ENCODE measurements around the gene B4GALT5.
"Not testable (repeated sequence)": the region's sequence is repeated elsewhere in the genome, so short reads cannot be mapped to it uniquely, and the experiment has no call there.

The B4GALT5 gene

DNA sequence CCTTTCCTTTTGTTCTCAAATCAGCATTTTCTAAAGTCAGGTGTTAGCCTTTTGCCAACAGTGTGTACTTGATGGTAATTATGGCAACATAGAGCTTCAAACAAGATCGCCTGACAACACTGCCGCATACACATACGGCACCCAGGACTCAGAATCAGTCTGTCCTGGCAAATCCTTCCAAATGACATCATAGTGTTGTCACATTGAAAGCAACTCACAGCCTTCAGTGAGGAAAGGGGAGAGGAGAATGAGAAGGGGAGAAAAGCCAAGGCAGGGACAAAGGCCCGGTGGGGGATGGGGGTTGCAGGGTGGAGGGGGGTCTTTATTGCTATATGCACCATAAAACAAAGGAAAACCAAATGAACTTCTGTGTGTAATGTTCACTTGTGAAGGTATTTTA lies 80.0 kb downstream of the B4GALT5 start:
- TF ChIP-seq, protein P1, sequence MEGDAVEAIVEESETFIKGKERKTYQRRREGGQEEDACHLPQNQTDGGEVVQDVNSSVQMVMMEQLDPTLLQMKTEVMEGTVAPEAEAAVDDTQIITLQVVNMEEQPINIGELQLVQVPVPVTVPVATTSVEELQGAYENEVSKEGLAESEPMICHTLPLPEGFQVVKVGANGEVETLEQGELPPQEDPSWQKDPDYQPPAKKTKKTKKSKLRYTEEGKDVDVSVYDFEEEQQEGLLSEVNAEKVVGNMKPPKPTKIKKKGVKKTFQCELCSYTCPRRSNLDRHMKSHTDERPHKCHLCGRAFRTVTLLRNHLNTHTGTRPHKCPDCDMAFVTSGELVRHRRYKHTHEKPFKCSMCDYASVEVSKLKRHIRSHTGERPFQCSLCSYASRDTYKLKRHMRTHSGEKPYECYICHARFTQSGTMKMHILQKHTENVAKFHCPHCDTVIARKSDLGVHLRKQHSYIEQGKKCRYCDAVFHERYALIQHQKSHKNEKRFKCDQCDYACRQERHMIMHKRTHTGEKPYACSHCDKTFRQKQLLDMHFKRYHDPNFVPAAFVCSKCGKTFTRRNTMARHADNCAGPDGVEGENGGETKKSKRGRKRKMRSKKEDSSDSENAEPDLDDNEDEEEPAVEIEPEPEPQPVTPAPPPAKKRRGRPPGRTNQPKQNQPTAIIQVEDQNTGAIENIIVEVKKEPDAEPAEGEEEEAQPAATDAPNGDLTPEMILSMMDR (IDR thresholded peaks at IDR 0.05; ENCODE audit: low read depth, low read length): no peak
- in situ Hi-C loops (cut with HindIII; ENCODE audit: low sequenced_read_pairs): no loop called here
- DNase-seq (ENCODE audit: low read depth, low spot score): no peak
- no peak overlapping the region for H3K4me3 ChIP-seq (ENCODE audit: low read depth, low read length)

DNA sequence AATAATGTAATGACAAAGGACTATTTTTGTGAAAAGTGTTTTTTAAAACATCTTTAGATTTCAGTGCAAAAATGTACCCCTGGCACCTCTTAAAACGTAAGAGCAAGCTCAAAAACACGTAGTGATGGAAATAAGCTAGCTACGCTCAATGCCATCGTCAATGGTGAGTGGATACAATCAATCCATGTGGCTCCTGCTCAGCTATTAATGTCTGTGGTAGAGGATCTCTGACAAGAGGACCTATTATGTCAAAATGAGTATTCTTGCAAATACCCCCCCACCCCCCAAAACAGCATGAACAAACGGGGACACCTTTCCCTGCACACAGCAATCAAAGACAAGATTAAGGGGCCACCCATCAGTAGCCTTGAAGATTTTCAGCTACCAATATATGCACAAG lies 80.7 kb downstream of the B4GALT5 start:
- in situ Hi-C loops (cut with HindIII; ENCODE audit: low sequenced_read_pairs): no loop called here
- H3K4me3 ChIP-seq (ENCODE audit: low read depth, low read length): no peak overlapping the region
- TF ChIP-seq, protein P1 (IDR thresholded peaks at IDR 0.05; ENCODE audit: low read depth, low read length): no peak
- no peak for DNase-seq (ENCODE audit: low read depth, low spot score)

DNA sequence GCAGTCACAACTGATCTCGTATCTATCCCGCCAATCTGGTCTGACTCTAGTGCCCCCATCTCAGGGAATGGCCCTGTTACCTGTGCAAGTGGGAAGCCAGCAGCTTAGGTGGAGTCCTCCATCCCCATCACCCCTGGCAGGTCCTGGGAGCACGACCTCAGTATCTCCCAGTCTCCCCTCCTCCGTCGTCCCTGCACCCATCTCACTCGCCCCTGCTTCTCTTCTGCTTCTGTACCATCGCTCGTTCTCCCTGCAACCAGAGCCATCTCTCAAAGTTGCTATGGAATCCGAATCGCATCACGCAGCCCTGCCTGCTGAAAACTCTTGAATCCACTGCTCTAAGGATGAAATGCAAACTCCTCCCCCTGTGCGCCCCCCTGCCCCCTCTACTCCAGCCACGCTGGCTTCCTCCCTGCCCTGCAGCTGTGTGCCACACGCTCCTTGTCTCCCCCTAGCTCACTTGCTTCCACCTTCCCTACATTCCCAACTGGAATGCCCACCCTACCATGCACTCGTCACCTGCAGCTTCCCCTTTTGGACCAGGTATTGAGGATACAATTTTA lies 81.7 kb downstream of the B4GALT5 start:
- no peak for DNase-seq (ENCODE audit: low read depth, low spot score)
- no peak overlapping the region for H3K4me3 ChIP-seq (ENCODE audit: low read depth, low read length)
- TF ChIP-seq, protein P1 (IDR thresholded peaks at IDR 0.05; ENCODE audit: low read depth, low read length): no peak
- in situ Hi-C loops (cut with HindIII; ENCODE audit: low sequenced_read_pairs): no loop called here

GRCh38 chr20:49631061-49631716 lies 82.5 kb downstream of the B4GALT5 start:
- H3K4me3 ChIP-seq (ENCODE audit: low read depth, low read length): no peak overlapping the region
- DNase-seq (ENCODE audit: low read depth, low spot score): no peak
- TF ChIP-seq, protein P1 (IDR thresholded peaks at IDR 0.05; ENCODE audit: low read depth, low read length): no peak
- in situ Hi-C loops (cut with HindIII; ENCODE audit: low sequenced_read_pairs): no loop called here

DNA sequence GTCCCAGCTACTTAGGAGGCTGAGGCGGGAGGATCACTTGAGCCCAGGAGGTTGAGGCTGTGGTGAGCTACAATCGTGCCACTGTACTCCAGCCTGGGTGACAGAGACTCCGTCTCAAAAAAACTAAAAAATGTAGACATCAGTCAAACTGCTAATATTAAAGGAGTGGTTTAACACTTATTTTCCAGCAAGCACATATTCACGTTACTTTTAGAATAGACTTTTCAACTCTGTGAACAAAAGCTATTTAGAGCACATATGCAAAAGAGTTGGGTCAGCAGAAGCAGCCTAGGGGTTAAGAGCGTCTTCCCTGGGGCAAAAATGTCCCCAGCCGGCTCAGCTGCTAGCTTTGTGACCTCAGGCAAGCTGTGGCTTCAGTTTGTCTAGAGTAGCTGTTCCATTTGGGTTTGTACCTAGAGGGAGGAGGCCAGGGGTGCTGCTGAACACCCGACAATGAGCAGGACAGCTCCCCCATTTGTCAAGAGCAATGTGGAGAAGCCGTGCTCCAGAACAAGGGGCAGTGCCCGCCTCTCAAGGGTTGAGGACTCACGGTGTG lies 83.2 kb downstream of the B4GALT5 start:
- no peak overlapping the region for H3K4me3 ChIP-seq (ENCODE audit: low read depth, low read length)
- TF ChIP-seq, protein P1 (IDR thresholded peaks at IDR 0.05; ENCODE audit: low read depth, low read length): no peak
- no peak for DNase-seq (ENCODE audit: low read depth, low spot score)
- in situ Hi-C loops (cut with HindIII; ENCODE audit: low sequenced_read_pairs): no loop called here

DNA sequence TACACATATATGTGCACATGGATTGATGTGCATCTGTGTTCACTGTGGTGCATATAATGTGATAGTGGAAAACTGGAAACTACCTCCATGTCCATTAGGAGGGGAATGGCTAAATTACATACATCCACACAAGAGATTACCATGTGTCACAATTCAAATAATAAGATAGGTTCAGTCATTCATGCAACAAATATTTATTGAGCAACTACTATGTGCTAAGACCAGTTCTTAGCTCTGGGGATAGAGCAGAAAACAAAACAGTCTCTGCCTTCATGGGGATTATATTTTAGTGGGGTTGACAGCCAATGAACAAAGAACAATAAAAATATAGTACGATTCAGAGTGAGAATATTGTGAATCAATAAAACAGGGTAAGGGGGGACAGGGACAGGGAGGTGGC lies 84.1 kb downstream of the B4GALT5 start:
- H3K4me3 ChIP-seq (ENCODE audit: low read depth, low read length): no peak overlapping the region
- TF ChIP-seq, protein P1 (IDR thresholded peaks at IDR 0.05; ENCODE audit: low read depth, low read length): no peak
- no peak for DNase-seq (ENCODE audit: low read depth, low spot score)
- in situ Hi-C loops (cut with HindIII; ENCODE audit: low sequenced_read_pairs): no loop called here

DNA sequence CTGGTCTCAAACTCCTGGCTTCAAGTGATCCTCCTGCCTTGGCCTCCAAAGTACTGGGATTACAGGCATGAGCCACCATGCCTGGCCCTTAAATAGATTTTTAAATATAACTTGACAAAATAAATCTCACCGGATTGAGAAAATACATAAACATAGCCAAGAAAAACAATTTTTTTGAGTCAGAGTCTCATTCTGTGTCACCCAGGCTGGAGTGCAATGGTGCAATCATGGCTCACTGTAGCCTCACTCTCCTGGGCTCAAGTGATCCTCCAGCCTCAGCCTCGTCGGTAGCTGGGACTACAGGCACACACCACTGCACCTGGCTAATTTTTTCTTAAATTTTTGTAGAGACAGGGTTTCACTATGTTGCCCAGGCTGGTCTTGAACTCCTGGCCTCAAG lies 85.4 kb downstream of the B4GALT5 start:
- in situ Hi-C loops (cut with HindIII; ENCODE audit: low sequenced_read_pairs); DNase-seq (ENCODE audit: low read depth, low spot score); H3K4me3 ChIP-seq (ENCODE audit: low read depth, low read length): not testable (repeated sequence)
